SK-N-SH treated with all-trans-retinoic acid at 6 μM for 48 hours (cell line): ENCODE measurements around the gene ADPRHL1.
"Not testable (repeated sequence)": the region's sequence is repeated elsewhere in the genome, so short reads cannot be mapped to it uniquely, and the experiment has no call there.

ENCODE experiments used
- ATAC-seq: fragments of 200-7000 bp; cut with Tn5 transposase; 3 replicates; pipeline ENCODE4 v1.9.1; 2020; ENCODE audit warnings: mild to moderate bottlenecking, moderate library complexity
- ARNTL ChIP-seq: fragments of 450-650 bp; formaldehyde crosslinking; IDR thresholded peaks from 2 replicates; pipeline ENCODE4 v1.5.0; 2020; ENCODE audit warnings: low read depth, mild to moderate bottlenecking, moderate library complexity, borderline replicate concordance
- BACH2 ChIP-seq: fragments of 250-450 bp; sonication (Bioruptor Pico); IDR thresholded peaks from 2 replicates; pipeline ENCODE4 v1.9.0; 2021; ENCODE audit warnings: mild to moderate bottlenecking, borderline replicate concordance
- CSDC2 ChIP-seq: fragments of 250-450 bp; sonication (Bioruptor Pico); IDR thresholded peaks from 2 replicates; pipeline ENCODE4 v1.5.0; 2020; ENCODE audit warnings: mild to moderate bottlenecking, moderate library complexity
- ISL1 ChIP-seq: fragments of 250-450 bp; sonication (Bioruptor Pico); IDR thresholded peaks from 2 replicates; pipeline ENCODE4 v2.1.2; 2022; ENCODE audit warnings: mild to moderate bottlenecking, moderate library complexity
- RARB ChIP-seq: fragments of 250-450 bp; sonication (Bioruptor Pico); IDR thresholded peaks from 2 replicates; pipeline ENCODE4 v1.8.0; 2021; ENCODE audit warnings: mild to moderate bottlenecking, moderate library complexity
- SNAI2 ChIP-seq: fragments of 250-450 bp; sonication (Bioruptor Pico); IDR thresholded peaks from 2 replicates; pipeline ENCODE4 v1.5.0; 2020; ENCODE audit warnings: mild to moderate bottlenecking, moderate library complexity
- TCF4 ChIP-seq: fragments of 250-450 bp; sonication (Bioruptor Pico); IDR thresholded peaks from 2 replicates; pipeline ENCODE4 v1.8.0; 2021; ENCODE audit warnings: mild to moderate bottlenecking, moderate library complexity, borderline replicate concordance
- TOX ChIP-seq: fragments of 250-450 bp; sonication (Bioruptor Pico); IDR thresholded peaks from 2 replicates; pipeline ENCODE4 v1.8.0; 2021; ENCODE audit warnings: mild to moderate bottlenecking, moderate library complexity, borderline replicate concordance
- ZC3H10 ChIP-seq: fragments of 250-450 bp; sonication (Bioruptor Pico); IDR thresholded peaks from 2 replicates; pipeline ENCODE4 v1.5.1; 2021; ENCODE audit warnings: mild to moderate bottlenecking, moderate library complexity
- ZFP30 ChIP-seq: fragments of 450-650 bp; formaldehyde crosslinking; IDR thresholded peaks from 2 replicates; pipeline ENCODE4 v1.5.0; 2022; ENCODE audit warnings: mild to moderate bottlenecking, moderate library complexity
- ZNF565 ChIP-seq: fragments of 450-650 bp; formaldehyde crosslinking; conservative IDR thresholded peaks from 2 replicates; pipeline ENCODE4 v1.5.0; 2020; ENCODE audit warnings: low read depth, mild to moderate bottlenecking, moderate library complexity
- ZNF70 ChIP-seq: fragments of 450-650 bp; formaldehyde crosslinking; IDR thresholded peaks from 2 replicates; pipeline ENCODE4 v1.5.0; 2020; ENCODE audit warnings: mild to moderate bottlenecking, moderate library complexity
- ZNF8 ChIP-seq: fragments of 450-650 bp; formaldehyde crosslinking; IDR thresholded peaks from 2 replicates; pipeline ENCODE4 v1.5.0; 2020; ENCODE audit warnings: mild to moderate bottlenecking, moderate library complexity
- TF ChIP-seq, protein P1 (sequence below): fragments of 250-450 bp; sonication (Bioruptor Pico); IDR thresholded peaks from 2 replicates; pipeline ENCODE4 v1.5.0; 2020; ENCODE audit warnings: mild to moderate bottlenecking, moderate library complexity
- TF ChIP-seq, protein P2 (sequence below): fragments of 250-450 bp; sonication (Bioruptor Pico); IDR thresholded peaks from 2 replicates; pipeline ENCODE4 v1.5.1; 2021; ENCODE audit warnings: mild to moderate bottlenecking, moderate library complexity
- TF ChIP-seq, protein P3 (sequence below): fragments of 250-450 bp; sonication (Bioruptor Pico); IDR thresholded peaks from 2 replicates; pipeline ENCODE4 v1.8.0; 2020; ENCODE audit warnings: mild to moderate bottlenecking, moderate library complexity, borderline replicate concordance
- TF ChIP-seq, protein P4 (sequence below): fragments of 250-450 bp; sonication (Bioruptor Pico); IDR thresholded peaks from 2 replicates; pipeline ENCODE4 v1.5.1; 2020; ENCODE audit warnings: low read depth, mild to moderate bottlenecking, moderate library complexity
- TF ChIP-seq, protein P5 (sequence below): fragments of 250-450 bp; sonication (Bioruptor Pico); IDR thresholded peaks from 2 replicates; pipeline ENCODE4 v1.8.0; 2021; ENCODE audit warnings: low read depth, mild to moderate bottlenecking, moderate library complexity, borderline replicate concordance

Gene ADPRHL1

DNA sequence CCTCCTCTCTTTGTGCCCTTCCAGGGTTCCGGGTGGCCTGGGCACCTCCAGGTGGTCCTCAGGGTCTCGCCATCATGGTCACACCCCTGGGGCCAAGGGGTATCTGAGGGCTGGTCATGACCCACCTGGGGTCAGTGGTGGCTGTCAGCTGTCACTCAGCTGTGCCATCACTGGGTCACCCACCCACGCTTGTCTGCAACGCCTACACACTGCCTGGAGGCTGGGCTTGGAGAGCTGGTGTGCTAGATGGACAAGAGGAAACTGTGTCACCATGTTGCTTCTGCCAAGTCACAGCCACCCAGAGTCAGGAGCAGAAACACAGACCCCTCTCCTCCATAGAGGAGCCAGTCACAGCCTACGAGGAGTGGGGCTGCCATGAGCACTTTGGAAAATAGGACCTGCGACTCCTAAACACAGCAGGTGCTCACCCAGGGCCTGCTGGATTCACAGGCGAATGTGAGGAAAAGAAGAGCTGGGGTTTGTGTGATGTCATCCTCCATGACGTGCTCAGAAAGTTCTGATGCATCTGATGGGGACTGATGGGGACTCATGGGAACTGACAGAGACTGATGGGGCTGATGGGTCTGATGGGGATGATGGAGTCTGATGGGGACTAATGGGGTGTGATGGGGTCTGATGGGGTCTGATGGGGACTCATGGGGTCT is 78.6 kb downstream of the ADPRHL1 start:
- no peak for ATAC-seq
- TF ChIP-seq ZNF565 = no peak
- TF ChIP-seq TCF4 (CRISPR knock-in tag) = no peak
- TF ChIP-seq, protein P1, sequence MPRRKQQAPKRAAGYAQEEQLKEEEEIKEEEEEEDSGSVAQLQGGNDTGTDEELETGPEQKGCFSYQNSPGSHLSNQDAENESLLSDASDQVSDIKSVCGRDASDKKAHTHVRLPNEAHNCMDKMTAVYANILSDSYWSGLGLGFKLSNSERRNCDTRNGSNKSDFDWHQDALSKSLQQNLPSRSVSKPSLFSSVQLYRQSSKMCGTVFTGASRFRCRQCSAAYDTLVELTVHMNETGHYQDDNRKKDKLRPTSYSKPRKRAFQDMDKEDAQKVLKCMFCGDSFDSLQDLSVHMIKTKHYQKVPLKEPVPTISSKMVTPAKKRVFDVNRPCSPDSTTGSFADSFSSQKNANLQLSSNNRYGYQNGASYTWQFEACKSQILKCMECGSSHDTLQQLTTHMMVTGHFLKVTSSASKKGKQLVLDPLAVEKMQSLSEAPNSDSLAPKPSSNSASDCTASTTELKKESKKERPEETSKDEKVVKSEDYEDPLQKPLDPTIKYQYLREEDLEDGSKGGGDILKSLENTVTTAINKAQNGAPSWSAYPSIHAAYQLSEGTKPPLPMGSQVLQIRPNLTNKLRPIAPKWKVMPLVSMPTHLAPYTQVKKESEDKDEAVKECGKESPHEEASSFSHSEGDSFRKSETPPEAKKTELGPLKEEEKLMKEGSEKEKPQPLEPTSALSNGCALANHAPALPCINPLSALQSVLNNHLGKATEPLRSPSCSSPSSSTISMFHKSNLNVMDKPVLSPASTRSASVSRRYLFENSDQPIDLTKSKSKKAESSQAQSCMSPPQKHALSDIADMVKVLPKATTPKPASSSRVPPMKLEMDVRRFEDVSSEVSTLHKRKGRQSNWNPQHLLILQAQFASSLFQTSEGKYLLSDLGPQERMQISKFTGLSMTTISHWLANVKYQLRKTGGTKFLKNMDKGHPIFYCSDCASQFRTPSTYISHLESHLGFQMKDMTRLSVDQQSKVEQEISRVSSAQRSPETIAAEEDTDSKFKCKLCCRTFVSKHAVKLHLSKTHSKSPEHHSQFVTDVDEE = no peak
- TF ChIP-seq TOX = no peak
- TF ChIP-seq, protein P2, sequence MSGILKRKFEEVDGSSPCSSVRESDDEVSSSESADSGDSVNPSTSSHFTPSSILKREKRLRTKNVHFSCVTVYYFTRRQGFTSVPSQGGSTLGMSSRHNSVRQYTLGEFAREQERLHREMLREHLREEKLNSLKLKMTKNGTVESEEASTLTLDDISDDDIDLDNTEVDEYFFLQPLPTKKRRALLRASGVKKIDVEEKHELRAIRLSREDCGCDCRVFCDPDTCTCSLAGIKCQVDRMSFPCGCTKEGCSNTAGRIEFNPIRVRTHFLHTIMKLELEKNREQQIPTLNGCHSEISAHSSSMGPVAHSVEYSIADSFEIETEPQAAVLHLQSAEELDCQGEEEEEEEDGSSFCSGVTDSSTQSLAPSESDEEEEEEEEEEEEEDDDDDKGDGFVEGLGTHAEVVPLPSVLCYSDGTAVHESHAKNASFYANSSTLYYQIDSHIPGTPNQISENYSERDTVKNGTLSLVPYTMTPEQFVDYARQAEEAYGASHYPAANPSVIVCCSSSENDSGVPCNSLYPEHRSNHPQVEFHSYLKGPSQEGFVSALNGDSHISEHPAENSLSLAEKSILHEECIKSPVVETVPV (CRISPR knock-in tag) = no peak
- TF ChIP-seq BACH2 (CRISPR knock-in tag) = no peak
- TF ChIP-seq CSDC2 = no peak
- TF ChIP-seq ZFP30 = no peak
- TF ChIP-seq, protein P3, sequence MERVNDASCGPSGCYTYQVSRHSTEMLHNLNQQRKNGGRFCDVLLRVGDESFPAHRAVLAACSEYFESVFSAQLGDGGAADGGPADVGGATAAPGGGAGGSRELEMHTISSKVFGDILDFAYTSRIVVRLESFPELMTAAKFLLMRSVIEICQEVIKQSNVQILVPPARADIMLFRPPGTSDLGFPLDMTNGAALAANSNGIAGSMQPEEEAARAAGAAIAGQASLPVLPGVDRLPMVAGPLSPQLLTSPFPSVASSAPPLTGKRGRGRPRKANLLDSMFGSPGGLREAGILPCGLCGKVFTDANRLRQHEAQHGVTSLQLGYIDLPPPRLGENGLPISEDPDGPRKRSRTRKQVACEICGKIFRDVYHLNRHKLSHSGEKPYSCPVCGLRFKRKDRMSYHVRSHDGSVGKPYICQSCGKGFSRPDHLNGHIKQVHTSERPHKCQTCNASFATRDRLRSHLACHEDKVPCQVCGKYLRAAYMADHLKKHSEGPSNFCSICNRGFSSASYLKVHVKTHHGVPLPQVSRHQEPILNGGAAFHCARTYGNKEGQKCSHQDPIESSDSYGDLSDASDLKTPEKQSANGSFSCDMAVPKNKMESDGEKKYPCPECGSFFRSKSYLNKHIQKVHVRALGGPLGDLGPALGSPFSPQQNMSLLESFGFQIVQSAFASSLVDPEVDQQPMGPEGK = no peak
- TF ChIP-seq ISL1 (CRISPR knock-in tag) = no peak
- TF ChIP-seq ZNF70 = no peak
- no peak for TF ChIP-seq ZNF8 (CRISPR knock-in tag)
- no peak for TF ChIP-seq RARB (CRISPR knock-in tag)
- TF ChIP-seq SNAI2 (CRISPR knock-in tag) = no peak
- TF ChIP-seq ZC3H10 (CRISPR knock-in tag) = no peak
- TF ChIP-seq, protein P4, sequence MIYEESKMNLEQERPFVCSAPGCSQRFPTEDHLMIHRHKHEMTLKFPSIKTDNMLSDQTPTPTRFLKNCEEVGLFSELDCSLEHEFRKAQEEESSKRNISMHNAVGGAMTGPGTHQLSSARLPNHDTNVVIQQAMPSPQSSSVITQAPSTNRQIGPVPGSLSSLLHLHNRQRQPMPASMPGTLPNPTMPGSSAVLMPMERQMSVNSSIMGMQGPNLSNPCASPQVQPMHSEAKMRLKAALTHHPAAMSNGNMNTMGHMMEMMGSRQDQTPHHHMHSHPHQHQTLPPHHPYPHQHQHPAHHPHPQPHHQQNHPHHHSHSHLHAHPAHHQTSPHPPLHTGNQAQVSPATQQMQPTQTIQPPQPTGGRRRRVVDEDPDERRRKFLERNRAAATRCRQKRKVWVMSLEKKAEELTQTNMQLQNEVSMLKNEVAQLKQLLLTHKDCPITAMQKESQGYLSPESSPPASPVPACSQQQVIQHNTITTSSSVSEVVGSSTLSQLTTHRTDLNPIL (CRISPR knock-in tag) = no peak
- TF ChIP-seq, all 23 proteins: peak for 0

DNA sequence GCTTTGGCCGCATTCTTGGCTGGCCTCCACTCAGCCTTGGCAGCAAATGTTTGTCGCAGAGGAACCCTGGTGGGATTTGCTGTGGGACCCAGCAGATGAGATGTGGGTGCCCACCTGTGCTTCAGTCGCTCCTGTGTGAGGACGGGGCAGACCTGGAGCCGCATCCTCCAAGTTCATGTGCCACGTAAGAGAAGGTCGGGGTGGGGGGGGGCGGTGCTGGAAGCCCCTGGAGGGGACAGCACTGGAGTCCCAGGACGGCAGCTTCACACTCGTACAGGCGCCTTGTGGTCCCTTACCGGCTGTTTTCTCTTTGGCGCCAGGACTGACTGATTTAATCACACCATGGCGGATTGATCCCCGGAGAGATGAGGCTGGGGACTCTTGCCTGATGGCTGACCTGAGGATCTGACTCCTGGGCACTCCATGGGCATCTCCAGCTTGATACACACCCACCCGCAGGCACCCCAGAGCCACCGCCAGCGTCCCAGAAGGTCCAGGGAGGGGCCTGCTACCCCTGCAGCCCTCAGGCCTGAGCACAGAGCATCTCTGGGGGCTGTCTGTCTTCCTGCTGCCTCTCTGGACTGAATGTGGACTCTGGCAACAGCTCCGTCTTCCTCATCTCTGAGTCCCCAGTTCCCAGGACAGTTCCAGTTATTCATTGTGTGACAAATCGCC is 79.3 kb downstream of the ADPRHL1 start:
- ATAC-seq = no peak
- TF ChIP-seq, protein P5, sequence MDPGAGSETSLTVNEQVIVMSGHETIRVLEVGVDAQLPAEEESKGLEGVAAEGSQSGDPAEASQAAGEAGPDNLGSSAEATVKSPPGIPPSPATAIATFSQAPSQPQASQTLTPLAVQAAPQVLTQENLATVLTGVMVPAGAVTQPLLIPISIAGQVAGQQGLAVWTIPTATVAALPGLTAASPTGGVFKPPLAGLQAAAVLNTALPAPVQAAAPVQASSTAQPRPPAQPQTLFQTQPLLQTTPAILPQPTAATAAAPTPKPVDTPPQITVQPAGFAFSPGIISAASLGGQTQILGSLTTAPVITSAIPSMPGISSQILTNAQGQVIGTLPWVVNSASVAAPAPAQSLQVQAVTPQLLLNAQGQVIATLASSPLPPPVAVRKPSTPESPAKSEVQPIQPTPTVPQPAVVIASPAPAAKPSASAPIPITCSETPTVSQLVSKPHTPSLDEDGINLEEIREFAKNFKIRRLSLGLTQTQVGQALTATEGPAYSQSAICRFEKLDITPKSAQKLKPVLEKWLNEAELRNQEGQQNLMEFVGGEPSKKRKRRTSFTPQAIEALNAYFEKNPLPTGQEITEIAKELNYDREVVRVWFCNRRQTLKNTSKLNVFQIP (CRISPR knock-in tag) = no peak
- TF ChIP-seq BACH2 (CRISPR knock-in tag) (no peak), CSDC2 (no peak), ARNTL (CRISPR knock-in tag) (no peak), ZNF70 (no peak), ISL1 (CRISPR knock-in tag) (no peak)
- TF ChIP-seq, protein P4 (CRISPR knock-in tag) = no peak
- TF ChIP-seq, protein P2 (CRISPR knock-in tag) = no peak

DNA sequence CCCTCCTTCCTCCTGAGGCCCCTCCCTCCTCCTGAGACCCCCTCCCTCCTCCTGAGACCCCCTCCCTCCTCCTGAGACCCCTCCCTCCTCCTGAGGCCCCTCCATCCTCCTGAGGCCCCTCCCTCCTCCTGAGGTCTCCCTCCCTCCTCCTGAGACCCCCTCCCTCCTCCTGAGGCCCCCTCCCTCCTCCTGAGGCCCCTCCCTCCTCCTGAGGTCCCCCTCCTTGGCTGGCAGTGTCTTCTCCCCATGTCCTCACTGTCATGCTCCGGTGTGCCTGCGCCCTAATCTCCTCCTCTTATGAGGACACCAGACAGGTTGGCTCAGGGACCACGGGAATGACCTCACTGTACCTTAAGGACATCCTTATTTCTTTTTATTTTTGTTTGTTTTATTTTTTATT is 81.6 kb downstream of the ADPRHL1 start:
- ATAC-seq = not testable (repeated sequence)
